GM12878 (cell line): ENCODE data around the gene ALOXE3. TPM values are rescaled to one million over a fixed set of nuclear protein-coding genes. Genes with fewer than 3 reads are reported as not detected.

Source experiments
- ASH2L ChIP-seq: fragments of 300-600, 200-600 bp; sonication (generic); IDR thresholded peaks from 2 replicates; pipeline ENCODE4 v1.6.1; 2017; ENCODE audit warnings: low read depth, mild to moderate bottlenecking, borderline replicate concordance
- BRCA1 ChIP-seq: IDR thresholded peaks from 2 replicates; pipeline ENCODE4 v1.6.1; 2011; ENCODE audit warnings: low read depth, low read length, improper control_type of control experiment
- CHD4 ChIP-seq: fragments of 200-600 bp; sonication (generic); IDR thresholded peaks from 2 replicates; pipeline ENCODE4 v1.6.1; 2016; ENCODE audit warnings: mild to moderate bottlenecking
- CREB1 ChIP-seq: IDR thresholded peaks from 2 replicates; pipeline ENCODE4 v1.6.1; 2012; ENCODE audit warnings: low read depth, mild to moderate bottlenecking, inconsistent platforms
- EED ChIP-seq: sonication (generic); IDR thresholded peaks from 2 replicates; pipeline ENCODE4 v1.6.1; 2016; ENCODE audit warnings: antibody characterized with exemption, low read depth
- EP300 ChIP-seq, 2 experiments: fragments of 150-350 bp in 1 of 2; IDR thresholded peaks; 2 replicates each; pipeline ENCODE4 v1.6.1; 2011 to 2012; ENCODE audit warnings: low read depth in 2 of 2, low read length in 2 of 2, borderline replicate concordance in 1 of 2, improper control_type of control experiment in 1 of 2, inconsistent platforms in 1 of 2; ENCODE audit not compliant: control insufficient read depth in 1 of 2
- EZH2 ChIP-seq: IDR thresholded peaks from 2 replicates; pipeline ENCODE4 v1.6.1; 2012; ENCODE audit warnings: low read depth, mild to moderate bottlenecking, control low read depth, inconsistent platforms, low read length, borderline replicate concordance; ENCODE audit not compliant: control insufficient read depth
- MEF2B ChIP-seq: fragments of 450-650 bp; IDR thresholded peaks from 2 replicates; pipeline ENCODE4 v1.6.1; 2018; ENCODE audit warnings: mild to moderate bottlenecking, moderate library complexity; ENCODE audit not compliant: partially characterized antibody, poor library complexity, severe bottlenecking
- MYB ChIP-seq: fragments of 150-350 bp; IDR thresholded peaks from 2 replicates; pipeline ENCODE4 v1.6.1; 2014; ENCODE audit warnings: mild to moderate bottlenecking, low read depth, low read length, borderline replicate concordance
- NBN ChIP-seq: fragments of 450-650 bp; IDR thresholded peaks from 2 replicates; pipeline ENCODE4 v1.6.1; 2016
- NFYA ChIP-seq: IDR thresholded peaks from 2 replicates; pipeline ENCODE4 v1.6.1; 2011; ENCODE audit warnings: low read depth, mild to moderate bottlenecking, low read length, improper control_type of control experiment, borderline replicate concordance
- NRF1 ChIP-seq: conservative IDR thresholded peaks from 2 replicates; pipeline ENCODE4 v1.6.1; 2011; ENCODE audit warnings: mild to moderate bottlenecking, low read depth, low read length, improper control_type of control experiment
- PAX8 ChIP-seq: fragments of 450-650 bp; IDR thresholded peaks from 2 replicates; pipeline ENCODE4 v1.6.1; 2017; ENCODE audit warnings: mild to moderate bottlenecking, moderate library complexity
- POLR2AphosphoS5 ChIP-seq: IDR thresholded peaks from 2 replicates; pipeline ENCODE4 v1.6.1; 2011; ENCODE audit warnings: mild to moderate bottlenecking, low read length, inconsistent platforms
- RB1 ChIP-seq: fragments of 450-650 bp; formaldehyde crosslinking; IDR thresholded peaks from 2 replicates; pipeline ENCODE4 v1.6.1; 2017; ENCODE audit warnings: mild to moderate bottlenecking, borderline replicate concordance
- RUNX3 ChIP-seq: IDR thresholded peaks from 2 replicates; pipeline ENCODE4 v1.6.1; 2012; ENCODE audit warnings: low read length, inconsistent platforms
- SREBF1 ChIP-seq: IDR thresholded peaks from 2 replicates; pipeline ENCODE4 v1.6.1; 2012; ENCODE audit warnings: mild to moderate bottlenecking, low read length
- SREBF2 ChIP-seq: IDR thresholded peaks from 2 replicates; pipeline ENCODE4 v1.6.1; 2012; ENCODE audit warnings: mild to moderate bottlenecking, low read length
- ZNF217 ChIP-seq: fragments of 450-650 bp; IDR thresholded peaks from 2 replicates; pipeline ENCODE4 v1.6.1; 2017; ENCODE audit warnings: antibody characterized with exemption, mild to moderate bottlenecking
- polyA plus RNA-seq, 11 experiments: library from polyadenylated mRNA; depleted of rRNA in 4 of 11; unstranded in 6 of 11; stranded (reverse) in 5 of 11; fragments of >200 nt; fragmentation: Nextera tagmentation in 4 of 11; fragmentation: Illumina TruSeq in 1 of 11; extraction: Ambion mirVana in 4 of 11; extraction: Trizol in 1 of 11; gene quantifications; 1 replicate in 1 of 11; 2 replicates in 10 of 11; pipeline versions ENCODE4 v1.2.1 to v1.2.3, GENCODE V29; 2011 to 2016; ENCODE audit warnings: inconsistent platforms in 2 of 11, missing spikeins in 2 of 11, low read depth in 1 of 11
- total RNA-seq, 4 experiments: library from RNA; depleted of rRNA in 3 of 4; stranded (reverse); fragments of >200 nt in 3 of 4; fragmentation: Illumina TruSeq in 1 of 4; extraction: Trizol in 1 of 4; gene quantifications; 2 replicates each; pipeline versions ENCODE4 v1.2.1 to v1.2.3, GENCODE V29; 2013 to 2021
- TF ChIP-seq, protein P1 (sequence below), 3 experiments: IDR thresholded peaks in 2 of 3; conservative IDR thresholded peaks in 1 of 3; 2 replicates each; pipeline ENCODE4 v1.5.1; 2011; ENCODE audit warnings: low read depth in 3 of 3, low read length in 3 of 3, mild to moderate bottlenecking in 3 of 3, control low read depth in 2 of 3, moderate library complexity in 2 of 3, inconsistent platforms in 1 of 3, mixed read lengths in 1 of 3; ENCODE audit not compliant: control insufficient read depth in 2 of 3, insufficient read depth in 1 of 3; ENCODE audit errors: extremely low read depth in 1 of 3
- TF ChIP-seq, protein P2 (sequence below): IDR thresholded peaks from 2 replicates; pipeline ENCODE4 v1.6.1; 2012; ENCODE audit warnings: low read depth, low read length, improper control_type of control experiment
- TF ChIP-seq, protein P3 (sequence below): fragments of 450-650 bp; IDR thresholded peaks from 2 replicates; pipeline ENCODE4 v1.6.1; 2017; ENCODE audit warnings: mild to moderate bottlenecking, moderate library complexity

ALOXE3 gene
- total and polyA plus RNA-seq, 10 of the 15 experiments (the other 5 are each of a cell fraction or from before 2014, with no cell fraction given), result 0.04 TPM; not detected in 9

DNA sequence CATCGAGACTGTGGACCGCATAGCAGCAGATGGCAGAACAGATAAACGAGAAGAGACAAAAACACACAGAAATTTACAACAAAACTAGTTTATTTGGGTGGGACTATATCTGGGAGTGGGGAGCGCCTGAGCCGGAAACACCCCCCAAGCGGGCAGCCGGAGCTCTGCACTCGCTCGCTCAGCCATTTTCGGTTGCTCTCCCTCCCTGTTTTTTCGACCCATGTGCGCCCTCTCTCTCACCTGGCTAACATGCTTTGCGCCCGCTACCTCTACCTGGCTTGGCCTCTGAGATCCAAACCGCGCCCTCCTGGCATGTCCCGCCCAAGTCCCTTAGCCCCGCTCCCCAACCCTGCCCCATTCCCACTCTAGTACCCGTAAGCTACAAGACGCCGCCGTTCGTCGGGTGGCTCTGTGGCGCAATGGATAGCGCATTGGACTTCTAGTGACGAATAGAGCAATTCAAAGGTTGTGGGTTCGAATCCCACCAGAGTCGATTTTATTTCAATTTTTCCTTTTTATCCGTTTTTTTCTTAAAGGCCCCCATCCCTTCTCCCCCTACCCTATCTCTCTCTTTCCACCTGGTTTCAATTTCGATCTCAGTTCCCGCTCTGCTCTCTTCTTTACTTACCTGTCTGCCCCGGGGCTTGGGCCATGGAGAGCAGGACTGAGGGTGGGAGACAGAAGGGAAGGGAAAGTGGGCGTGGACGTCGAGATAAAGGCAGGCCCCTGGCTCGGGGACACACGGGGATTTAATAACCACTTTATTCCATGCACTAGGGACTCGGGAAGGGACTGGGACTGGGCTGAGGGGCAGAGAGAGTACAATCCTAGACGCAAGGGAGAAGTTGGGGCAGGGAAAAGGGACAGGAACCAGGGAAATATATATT, 2.4 kb upstream of the ALOXE3 start (continued):
- 0 out of 2 replicates have a peak, but pooled peaks have one; percentile 72 for TF ChIP-seq ASH2L
- no peak for TF ChIP-seq MYB
- no peak for TF ChIP-seq NFYA
- TF ChIP-seq RUNX3, result peak; percentile 36; the same call in 1 of the 2 replicates
- TF ChIP-seq CHD4, result no peak
- TF ChIP-seq PAX8, result no peak
- TF ChIP-seq, protein P1, sequence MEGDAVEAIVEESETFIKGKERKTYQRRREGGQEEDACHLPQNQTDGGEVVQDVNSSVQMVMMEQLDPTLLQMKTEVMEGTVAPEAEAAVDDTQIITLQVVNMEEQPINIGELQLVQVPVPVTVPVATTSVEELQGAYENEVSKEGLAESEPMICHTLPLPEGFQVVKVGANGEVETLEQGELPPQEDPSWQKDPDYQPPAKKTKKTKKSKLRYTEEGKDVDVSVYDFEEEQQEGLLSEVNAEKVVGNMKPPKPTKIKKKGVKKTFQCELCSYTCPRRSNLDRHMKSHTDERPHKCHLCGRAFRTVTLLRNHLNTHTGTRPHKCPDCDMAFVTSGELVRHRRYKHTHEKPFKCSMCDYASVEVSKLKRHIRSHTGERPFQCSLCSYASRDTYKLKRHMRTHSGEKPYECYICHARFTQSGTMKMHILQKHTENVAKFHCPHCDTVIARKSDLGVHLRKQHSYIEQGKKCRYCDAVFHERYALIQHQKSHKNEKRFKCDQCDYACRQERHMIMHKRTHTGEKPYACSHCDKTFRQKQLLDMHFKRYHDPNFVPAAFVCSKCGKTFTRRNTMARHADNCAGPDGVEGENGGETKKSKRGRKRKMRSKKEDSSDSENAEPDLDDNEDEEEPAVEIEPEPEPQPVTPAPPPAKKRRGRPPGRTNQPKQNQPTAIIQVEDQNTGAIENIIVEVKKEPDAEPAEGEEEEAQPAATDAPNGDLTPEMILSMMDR (IDR thresholded peaks at IDR 0.05 in 2 of 3, conservative IDR thresholded peaks at IDR 0.05 in 1 of 3; ENCODE audit: control insufficient read depth in 2 of 3, extremely low read depth in 1 of 3, insufficient read depth in 1 of 3, low read depth in 3 of 3, low read length in 3 of 3), result peak; percentile 20 to 45 (median 38)
- TF ChIP-seq SREBF2, result peak; percentile 87
- peak; percentile 25 for TF ChIP-seq EED
- TF ChIP-seq BRCA1, result no peak
- TF ChIP-seq EZH2, result no peak
- TF ChIP-seq, protein P2, sequence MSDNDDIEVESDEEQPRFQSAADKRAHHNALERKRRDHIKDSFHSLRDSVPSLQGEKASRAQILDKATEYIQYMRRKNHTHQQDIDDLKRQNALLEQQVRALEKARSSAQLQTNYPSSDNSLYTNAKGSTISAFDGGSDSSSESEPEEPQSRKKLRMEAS, result no peak; the same call in 1 of the 2 replicates
- no peak for TF ChIP-seq MEF2B
- no peak for TF ChIP-seq RB1
- no peak for TF ChIP-seq SREBF1
- peak; percentile 54; the same call in 1 of the 2 replicates for TF ChIP-seq ZNF217
- no peak for TF ChIP-seq NRF1
- TF ChIP-seq, protein P3, sequence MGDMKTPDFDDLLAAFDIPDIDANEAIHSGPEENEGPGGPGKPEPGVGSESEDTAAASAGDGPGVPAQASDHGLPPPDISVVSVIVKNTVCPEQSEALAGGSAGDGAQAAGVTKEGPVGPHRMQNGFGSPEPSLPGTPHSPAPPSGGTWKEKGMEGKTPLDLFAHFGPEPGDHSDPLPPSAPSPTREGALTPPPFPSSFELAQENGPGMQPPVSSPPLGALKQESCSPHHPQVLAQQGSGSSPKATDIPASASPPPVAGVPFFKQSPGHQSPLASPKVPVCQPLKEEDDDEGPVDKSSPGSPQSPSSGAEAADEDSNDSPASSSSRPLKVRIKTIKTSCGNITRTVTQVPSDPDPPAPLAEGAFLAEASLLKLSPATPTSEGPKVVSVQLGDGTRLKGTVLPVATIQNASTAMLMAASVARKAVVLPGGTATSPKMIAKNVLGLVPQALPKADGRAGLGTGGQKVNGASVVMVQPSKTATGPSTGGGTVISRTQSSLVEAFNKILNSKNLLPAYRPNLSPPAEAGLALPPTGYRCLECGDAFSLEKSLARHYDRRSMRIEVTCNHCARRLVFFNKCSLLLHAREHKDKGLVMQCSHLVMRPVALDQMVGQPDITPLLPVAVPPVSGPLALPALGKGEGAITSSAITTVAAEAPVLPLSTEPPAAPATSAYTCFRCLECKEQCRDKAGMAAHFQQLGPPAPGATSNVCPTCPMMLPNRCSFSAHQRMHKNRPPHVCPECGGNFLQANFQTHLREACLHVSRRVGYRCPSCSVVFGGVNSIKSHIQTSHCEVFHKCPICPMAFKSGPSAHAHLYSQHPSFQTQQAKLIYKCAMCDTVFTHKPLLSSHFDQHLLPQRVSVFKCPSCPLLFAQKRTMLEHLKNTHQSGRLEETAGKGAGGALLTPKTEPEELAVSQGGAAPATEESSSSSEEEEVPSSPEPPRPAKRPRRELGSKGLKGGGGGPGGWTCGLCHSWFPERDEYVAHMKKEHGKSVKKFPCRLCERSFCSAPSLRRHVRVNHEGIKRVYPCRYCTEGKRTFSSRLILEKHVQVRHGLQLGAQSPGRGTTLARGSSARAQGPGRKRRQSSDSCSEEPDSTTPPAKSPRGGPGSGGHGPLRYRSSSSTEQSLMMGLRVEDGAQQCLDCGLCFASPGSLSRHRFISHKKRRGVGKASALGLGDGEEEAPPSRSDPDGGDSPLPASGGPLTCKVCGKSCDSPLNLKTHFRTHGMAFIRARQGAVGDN, result no peak
- TF ChIP-seq POLR2AphosphoS5, result no peak; the same call in 1 of the 2 replicates
- TF ChIP-seq EP300 (IDR thresholded peaks at IDR 0.05; ENCODE audit: borderline replicate concordance in 1 of 2, control insufficient read depth in 1 of 2, low read depth in 2 of 2, low read length in 2 of 2), result peak in 1 of 2 experiments; percentile 26; a peak in 1 of 4 replicates
- 0 out of 2 replicates have a peak, but pooled peaks have one; percentile 47 for TF ChIP-seq CREB1
- TF ChIP-seq NBN, result peak; percentile 55; the same call in 1 of the 2 replicates
